NT2/D1 (cell line): Measurements from ENCODE around the gene ABCA1.

ENCODE experiments used
- DNase-seq: peaks from one replicate; pipeline ENCODE4 v3.0.0-alpha.2; 2011; ENCODE audit warnings: low read depth, low spot score
- H3K27me3 ChIP-seq: 2 replicates; pipeline ENCODE4 v1.6.0; 2011; ENCODE audit warnings: mild to moderate bottlenecking; ENCODE audit not compliant: insufficient read length, insufficient read depth
- H3K36me3 ChIP-seq: 2 replicates; pipeline ENCODE4 v1.6.1; 2011; ENCODE audit warnings: mild to moderate bottlenecking, low read length, mixed read lengths; ENCODE audit not compliant: insufficient read depth, insufficient read length
- H3K4me1 ChIP-seq: 2 replicates; pipeline ENCODE4 v1.5.1; 2011; ENCODE audit not compliant: insufficient read depth, insufficient read length
- H3K4me3 ChIP-seq: 2 replicates; pipeline ENCODE4 v1.5.1; 2011; ENCODE audit warnings: low read depth; ENCODE audit not compliant: insufficient read length
- H3K9ac ChIP-seq: 2 replicates; pipeline ENCODE4 v1.6.0; 2011; ENCODE audit warnings: low read depth; ENCODE audit not compliant: insufficient read length
- H3K9me3 ChIP-seq: 2 replicates; pipeline ENCODE4 v1.5.1; 2011; ENCODE audit warnings: mild to moderate bottlenecking, low read length; ENCODE audit not compliant: insufficient read depth
- SUZ12 ChIP-seq: IDR thresholded peaks from 2 replicates; pipeline ENCODE4 v1.6.1; 2011; ENCODE audit not compliant: insufficient read length, insufficient read depth; ENCODE audit errors: extremely low read depth
- YY1 ChIP-seq: IDR thresholded peaks from 2 replicates; pipeline ENCODE4 v1.6.1; 2011; ENCODE audit not compliant: insufficient read length, insufficient read depth
- ZNF274 ChIP-seq: IDR thresholded peaks from 2 replicates; pipeline ENCODE4 v1.6.1; 2011; ENCODE audit warnings: mild to moderate bottlenecking, low read depth, low read length

ABCA1 gene

GRCh38 chr9:104844710-104845109 lies 83.2 kb downstream of the ABCA1 start:
- H3K4me3 ChIP-seq = no peak overlapping the region
- H3K36me3 ChIP-seq = no peaks in the 10 kb centered on the region
- TF ChIP-seq SUZ12 = no peak
- TF ChIP-seq ZNF274 = no peak
- TF ChIP-seq YY1 = no peak
- no peaks in the 10 kb centered on the region for H3K27me3 ChIP-seq
- no peaks in the 10 kb centered on the region for H3K9me3 ChIP-seq
- no peaks in the 10 kb centered on the region for H3K4me1 ChIP-seq
- DNase-seq = no peak
- H3K9ac ChIP-seq = no peak overlapping the region

- Histone ChIP-seq H3K27me3 (no peaks in the 10 kb centered on the region), H3K36me3 (no peaks in the 10 kb centered on the region), H3K4me3 (no peak overlapping the region), H3K9me3 (no peaks in the 10 kb centered on the region), H3K4me1 (no peaks in the 10 kb centered on the region), H3K9ac (no peak overlapping the region)
- TF ChIP-seq ZNF274 (no peak), YY1 (no peak), SUZ12 (no peak)
- DNase-seq = no peak
Measured at GRCh38 chr9:104843644-104844240, 84.2 kb downstream of the ABCA1 start.

- H3K4me3 ChIP-seq = no peak overlapping the region
- no peaks in the 10 kb centered on the region for H3K27me3 ChIP-seq
- TF ChIP-seq YY1 = no peak
- no peak for TF ChIP-seq ZNF274
- TF ChIP-seq SUZ12 = no peak
- H3K4me1 ChIP-seq = no peaks in the 10 kb centered on the region
- DNase-seq = no peak
- H3K36me3 ChIP-seq = no peaks in the 10 kb centered on the region
- no peak overlapping the region for H3K9ac ChIP-seq
- no peaks in the 10 kb centered on the region for H3K9me3 ChIP-seq
Measured at GRCh38 chr9:104842698-104843097, 85.3 kb downstream of the ABCA1 start.

GRCh38 chr9:104841601-104842141 lies 86.3 kb downstream of the ABCA1 start:
- no peaks in the 10 kb centered on the region for H3K4me1 ChIP-seq
- no peak overlapping the region for H3K9ac ChIP-seq
- no peak overlapping the region for H3K4me3 ChIP-seq
- no peaks in the 10 kb centered on the region for H3K27me3 ChIP-seq
- no peak for DNase-seq
- H3K36me3 ChIP-seq = peaks cover 4% of the 10 kb centered on the region
- no peaks in the 10 kb centered on the region for H3K9me3 ChIP-seq
- TF ChIP-seq YY1 = no peak
- TF ChIP-seq SUZ12 = no peak
- no peak for TF ChIP-seq ZNF274

- Histone ChIP-seq H3K4me1 (no peaks in the 10 kb centered on the region), H3K36me3 (peaks cover 7% of the 10 kb centered on the region), H3K9ac (no peak overlapping the region), H3K27me3 (no peaks in the 10 kb centered on the region), H3K9me3 (no peaks in the 10 kb centered on the region), H3K4me3 (no peak overlapping the region)
- TF ChIP-seq ZNF274 (no peak), SUZ12 (no peak), YY1 (no peak)
- no peak for DNase-seq
Measured at GRCh38 chr9:104838958-104839357, 89.0 kb downstream of the ABCA1 start.

- DNase-seq = no peak
- H3K9ac ChIP-seq = no peak overlapping the region
- H3K4me1 ChIP-seq = no peaks in the 10 kb centered on the region
- H3K36me3 ChIP-seq = peaks cover 7% of the 10 kb centered on the region
- TF ChIP-seq SUZ12 = no peak
- no peak for TF ChIP-seq YY1
- no peak for TF ChIP-seq ZNF274
- no peak overlapping the region for H3K4me3 ChIP-seq
- no peaks in the 10 kb centered on the region for H3K9me3 ChIP-seq
- H3K27me3 ChIP-seq = no peaks in the 10 kb centered on the region
Measured at GRCh38 chr9:104836767-104837166, 91.2 kb downstream of the ABCA1 start.

GRCh38 chr9:104836235-104836634 lies 91.7 kb downstream of the ABCA1 start:
- H3K9me3 ChIP-seq = no peaks in the 10 kb centered on the region
- peak; percentile 72 for DNase-seq

More at GRCh38 chr9:104836235-104836634, 91.7 kb downstream of the ABCA1 start:
- Histone ChIP-seq H3K27me3 (no peaks in the 10 kb centered on the region), H3K36me3 (peaks cover 12% of the 10 kb centered on the region), H3K4me1 (no peaks in the 10 kb centered on the region), H3K9ac (no peak overlapping the region), H3K4me3 (no peak overlapping the region)
- TF ChIP-seq SUZ12 (no peak), ZNF274 (no peak)
